GM21515 (cell line): Measurements from ENCODE around the gene RIPK1.
"Not testable (repeated sequence)": the region's sequence is repeated elsewhere in the genome, so short reads cannot be mapped to it uniquely, and the experiment has no call there.

Experiments
- ATAC-seq: cut with Tn5 transposase; IDR thresholded peaks from one replicate; pipeline ENCODE4 v1.9.1; 2021; ENCODE audit not compliant: unreplicated experiment

RIPK1 gene

GRCh38 chr6:3133515-3133914 is 65.2 kb downstream of the RIPK1 start:
- no peak for ATAC-seq

GRCh38 chr6:3135668-3136291 is 67.5 kb downstream of the RIPK1 start:
- ATAC-seq, result no peak

GRCh38 chr6:3136292-3137011 is 68.2 kb downstream of the RIPK1 start:
- ATAC-seq, result no peak

GRCh38 chr6:3137057-3137777 is 68.9 kb downstream of the RIPK1 start:
- ATAC-seq, result no peak

- not testable (repeated sequence) for ATAC-seq
Measured at GRCh38 chr6:3137873-3138272, 69.6 kb downstream of the RIPK1 start.

GRCh38 chr6:3138341-3138740 is 70.0 kb downstream of the RIPK1 start:
- ATAC-seq, result no peak

- no peak for ATAC-seq
Measured at GRCh38 chr6:3139090-3139903, 71.0 kb downstream of the RIPK1 start.

GRCh38 chr6:3140201-3140600 is 71.9 kb downstream of the RIPK1 start:
- ATAC-seq, result no peak

- no peak for ATAC-seq
Measured at GRCh38 chr6:3142536-3142935, 74.2 kb downstream of the RIPK1 start.

GRCh38 chr6:3143158-3143557 is 74.9 kb downstream of the RIPK1 start:
- ATAC-seq, result no peak

GRCh38 chr6:3144571-3144970 is 76.3 kb downstream of the RIPK1 start:
- ATAC-seq, result no peak

- ATAC-seq, result no peak
Measured at GRCh38 chr6:3147914-3148757, 79.8 kb downstream of the RIPK1 start.

- no peak for ATAC-seq
Measured at GRCh38 chr6:3151691-3152090, 83.4 kb downstream of the RIPK1 start.

GRCh38 chr6:3152689-3153088 is 84.4 kb downstream of the RIPK1 start:
- ATAC-seq, result no peak

- ATAC-seq, result not testable (repeated sequence)
Measured at GRCh38 chr6:3155416-3155815, 87.1 kb downstream of the RIPK1 start.

- not testable (repeated sequence) for ATAC-seq
Measured at GRCh38 chr6:3156184-3157130, 88.2 kb downstream of the RIPK1 start.

- ATAC-seq, result peak; percentile 79
Measured at GRCh38 chr6:3157131-3157933, 89.0 kb downstream of the RIPK1 start, which contains the start of gene TUBB2A. Gene TUBB2A (minus strand): TSS chr6:3157544. CDS start chr6:3157463, 81 bp downstream.
